PC-9 (cell line): Measurements from ENCODE around the gene EYS.

Source experiments
- CTCF ChIP-seq: fragments of 200-600 bp; sonication (generic); conservative IDR thresholded peaks from 2 replicates; pipeline ENCODE4 v1.6.1; 2017; ENCODE audit warnings: mixed run types, antibody characterized with exemption, mild to moderate bottlenecking, moderate library complexity
- EZH2 ChIP-seq: fragments of 200-600 bp; sonication (generic); IDR thresholded peaks from 2 replicates; pipeline ENCODE4 v1.8.0; 2017; ENCODE audit warnings: antibody characterized with exemption, low read depth

DNA sequence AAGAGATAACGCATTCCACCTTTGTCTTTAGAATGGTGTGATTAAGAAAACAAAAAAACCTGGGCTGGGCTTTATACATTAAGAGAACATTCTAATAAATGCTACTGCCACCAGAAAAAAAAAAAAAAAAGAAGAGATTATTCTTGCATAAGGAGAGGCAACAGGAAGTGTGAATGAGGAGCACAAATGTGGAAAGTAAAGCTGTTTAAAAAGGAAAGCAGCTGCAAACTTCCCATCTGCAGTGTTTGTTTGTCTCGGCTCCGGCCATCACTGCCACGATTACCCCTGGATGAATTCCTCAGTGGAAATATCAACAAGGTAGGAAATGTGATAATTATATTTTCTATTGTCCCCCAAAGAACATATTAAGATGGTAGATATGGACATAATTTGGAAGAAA, 1847.5 kb downstream of the EYS start:
- TF ChIP-seq CTCF (no peak), EZH2 (no peak)
